Measurements from ENCODE around the gene INSM2.

INSM2 gene

DNA sequence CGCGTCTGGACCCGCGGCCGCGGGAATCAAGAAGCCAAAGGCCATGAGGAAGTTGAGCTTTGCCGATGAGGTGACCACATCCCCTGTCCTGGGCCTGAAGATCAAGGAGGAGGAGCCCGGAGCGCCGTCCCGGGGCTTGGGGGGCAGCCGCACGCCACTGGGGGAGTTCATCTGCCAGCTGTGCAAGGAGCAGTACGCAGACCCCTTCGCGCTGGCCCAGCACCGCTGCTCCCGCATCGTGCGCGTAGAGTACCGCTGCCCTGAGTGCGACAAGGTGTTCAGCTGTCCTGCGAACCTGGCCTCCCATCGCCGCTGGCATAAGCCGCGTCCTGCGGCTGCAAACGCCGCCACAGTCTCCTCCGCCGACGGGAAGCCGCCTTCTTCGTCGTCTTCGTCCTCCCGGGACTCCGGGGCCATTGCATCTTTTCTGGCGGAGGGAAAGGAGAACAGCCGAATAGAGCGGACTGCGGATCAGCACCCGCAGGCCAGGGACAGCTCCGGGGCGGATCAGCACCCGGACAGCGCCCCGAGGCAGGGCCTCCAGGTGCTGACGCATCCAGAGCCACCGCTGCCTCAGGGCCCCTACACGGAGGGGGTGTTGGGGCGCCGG lies 1.0 kb downstream of the INSM2 start:
- no peaks in the 10 kb centered on the region for H3K36me3 ChIP-seq
- H4K20me1 ChIP-seq = peaks cover 0 to 31% (median 7%) of the 10 kb centered on the region in 11 experiments; a peak in 12 of 22 replicates
- TF ChIP-seq Cebpa-rat (IDR thresholded peaks at IDR 0.05) = no peak
- H3K4me2 ChIP-seq = peak overlapping the region; percentile 91 to 100 (median 99)
- peak overlapping the region; percentile 58 to 80 (median 68) for H3K4me3 ChIP-seq
- H3K27ac ChIP-seq = no peak overlapping the region
- H3K9me3 ChIP-seq (replicated peaks in 1 of 11) = peaks cover 0 to 15% (median 12%) of the 10 kb centered on the region in 11 experiments; a peak in 16 of 22 replicates
- H3K27me3 ChIP-seq = peaks cover 54 to 65% (median 61%) of the 10 kb centered on the region in 11 experiments
- peaks cover 11 to 28% (median 22%) of the 10 kb centered on the region in 10 experiments for H3K4me1 ChIP-seq
- H3K9ac ChIP-seq = no peak overlapping the region

DNA sequence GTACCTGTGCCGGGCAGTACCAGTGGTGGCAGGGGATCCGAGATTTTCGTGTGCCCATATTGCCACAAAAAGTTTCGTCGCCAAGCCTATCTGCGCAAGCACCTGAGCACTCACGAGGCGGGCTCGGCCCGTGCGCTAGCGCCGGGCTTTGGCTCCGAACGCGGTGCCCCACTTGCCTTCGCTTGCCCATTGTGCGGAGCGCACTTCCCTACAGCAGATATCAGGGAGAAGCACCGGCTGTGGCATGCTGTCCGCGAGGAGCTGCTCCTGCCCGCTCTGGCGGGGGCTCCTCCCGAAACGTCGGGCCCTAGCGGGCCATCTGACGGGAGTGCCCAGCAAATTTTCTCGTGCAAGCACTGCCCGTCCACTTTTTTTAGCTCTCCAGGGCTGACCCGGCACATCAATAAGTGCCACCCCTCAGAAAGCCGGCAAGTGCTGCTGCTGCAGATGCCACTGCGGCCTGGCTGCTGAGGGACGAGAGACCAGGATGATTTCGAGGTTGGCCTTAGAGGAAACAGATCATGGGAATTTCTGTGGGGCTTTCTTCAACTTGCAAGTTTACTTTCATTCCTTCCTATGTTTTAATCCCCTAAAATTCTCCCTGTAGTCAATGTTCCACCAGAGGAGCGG lies 1.6 kb downstream of the INSM2 start:
- Histone ChIP-seq H3K9ac (no peak overlapping the region), H3K27me3 (peaks cover 51 to 60% (median 56%) of the 10 kb centered on the region in 11 experiments), H4K20me1 (peaks cover 0 to 31% (median 7%) of the 10 kb centered on the region in 11 experiments; a peak in 12 of 22 replicates), H3K4me1 (peaks cover 14 to 33% (median 26%) of the 10 kb centered on the region in 10 experiments), H3K36me3 (no peaks in the 10 kb centered on the region), H3K4me2 (no peak overlapping the region), H3K9me3 (replicated peaks in 1 of 11) (peaks cover 0 to 15% (median 12%) of the 10 kb centered on the region in 11 experiments; a peak in 16 of 22 replicates), H3K4me3 (no peak overlapping the region), H3K27ac (no peak overlapping the region)
- no peak for TF ChIP-seq Cebpa-rat (IDR thresholded peaks at IDR 0.05)

DNA sequence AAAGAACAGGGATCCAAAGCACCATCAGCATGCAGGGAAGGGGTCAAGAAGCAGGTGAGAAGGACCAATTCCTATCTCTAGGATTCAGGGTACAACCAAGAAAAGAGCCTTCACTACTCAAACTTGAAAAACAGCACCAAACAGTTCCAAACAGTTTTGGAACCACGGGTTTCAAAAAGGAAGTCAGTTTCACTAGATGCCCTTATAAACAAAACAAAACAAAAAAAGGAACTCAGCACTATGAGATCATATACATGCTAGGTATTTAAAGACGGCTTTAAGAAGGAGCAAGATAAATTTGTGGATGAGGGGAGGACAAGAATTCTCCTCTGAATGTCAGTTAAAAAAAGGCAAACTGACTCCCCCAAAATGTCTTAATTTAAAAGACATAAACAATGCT lies 6.0 kb downstream of the INSM2 start:
- Histone ChIP-seq H3K4me2 (peak overlapping the region in 10 of 11 experiments; percentile 36 to 72 (median 56); a peak in 20 of 22 replicates), H3K9ac (no peak overlapping the region), H3K9me3 (replicated peaks in 1 of 11) (peaks cover 0 to 11% (median 8%) of the 10 kb centered on the region in 11 experiments; a peak in 16 of 22 replicates), H3K27me3 (peaks cover 7 to 16% (median 12%) of the 10 kb centered on the region in 11 experiments), H3K4me3 (no peak overlapping the region), H3K36me3 (no peaks in the 10 kb centered on the region), H3K4me1 (peaks cover 9 to 13% (median 10%) of the 10 kb centered on the region in 10 experiments), H3K27ac (no peak overlapping the region; a peak in 1 of 22 replicates), H4K20me1 (peaks cover 0 to 9% (median 1%) of the 10 kb centered on the region in 11 experiments; a peak in 10 of 22 replicates)
- TF ChIP-seq Cebpa-rat (IDR thresholded peaks at IDR 0.05) = no peak

DNA sequence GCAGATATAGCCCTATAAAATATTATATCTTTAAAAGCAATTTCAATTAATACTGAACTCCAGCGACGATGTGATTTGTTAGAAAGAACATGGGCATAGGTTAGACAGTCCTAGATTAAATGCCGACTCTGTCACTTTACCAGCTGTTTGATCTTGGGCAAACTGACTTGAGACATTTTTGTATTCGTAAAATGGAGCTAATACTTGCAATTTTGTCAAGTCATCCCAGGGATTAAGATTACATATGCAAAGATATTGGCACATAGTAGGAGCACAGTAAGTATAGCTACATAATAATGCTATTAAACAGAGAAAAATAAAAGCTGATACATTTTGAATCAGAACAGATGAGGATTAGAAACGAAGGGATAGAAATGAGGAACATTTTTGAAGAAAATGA lies 9.0 kb downstream of the INSM2 start:
- TF ChIP-seq Cebpa-rat (IDR thresholded peaks at IDR 0.05) = no peak
- Histone ChIP-seq H3K27me3 (no peaks in the 10 kb centered on the region), H3K4me2 (no peak overlapping the region), H3K4me3 (no peak overlapping the region), H3K36me3 (no peaks in the 10 kb centered on the region), H3K9me3 (replicated peaks in 1 of 11) (no peaks in the 10 kb centered on the region), H4K20me1 (no peaks in the 10 kb centered on the region), H3K4me1 (peaks cover 8 to 12% (median 9%) of the 10 kb centered on the region in 10 experiments), H3K27ac (no peak overlapping the region), H3K9ac (no peak overlapping the region)

DNA sequence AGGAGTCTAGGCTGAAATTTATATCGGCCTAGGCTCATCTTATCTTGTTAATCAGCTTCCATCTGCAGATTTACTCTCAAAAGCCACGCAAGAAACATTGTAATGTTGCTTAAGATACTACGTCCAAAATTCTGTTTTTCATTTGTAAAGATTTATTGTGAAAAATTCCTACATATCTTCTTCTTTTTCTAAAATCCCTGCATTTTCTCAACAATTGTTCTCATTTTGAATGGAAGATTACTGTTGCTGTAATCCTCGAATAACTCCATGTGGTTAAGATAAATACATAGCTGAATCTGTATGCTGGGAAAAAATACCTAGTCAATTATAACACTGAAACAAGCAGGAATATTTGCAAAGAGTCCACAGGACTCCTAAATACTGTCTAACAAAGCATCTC lies 15.6 kb downstream of the INSM2 start:
- Histone ChIP-seq H3K9ac (no peak overlapping the region), H4K20me1 (no peaks in the 10 kb centered on the region), H3K36me3 (no peaks in the 10 kb centered on the region), H3K27ac (no peak overlapping the region), H3K4me1 (no peaks in the 10 kb centered on the region), H3K4me3 (no peak overlapping the region), H3K27me3 (no peaks in the 10 kb centered on the region), H3K4me2 (no peak overlapping the region), H3K9me3 (replicated peaks in 1 of 11) (no peaks in the 10 kb centered on the region)
- no peak for TF ChIP-seq Cebpa-rat (IDR thresholded peaks at IDR 0.05)

DNA sequence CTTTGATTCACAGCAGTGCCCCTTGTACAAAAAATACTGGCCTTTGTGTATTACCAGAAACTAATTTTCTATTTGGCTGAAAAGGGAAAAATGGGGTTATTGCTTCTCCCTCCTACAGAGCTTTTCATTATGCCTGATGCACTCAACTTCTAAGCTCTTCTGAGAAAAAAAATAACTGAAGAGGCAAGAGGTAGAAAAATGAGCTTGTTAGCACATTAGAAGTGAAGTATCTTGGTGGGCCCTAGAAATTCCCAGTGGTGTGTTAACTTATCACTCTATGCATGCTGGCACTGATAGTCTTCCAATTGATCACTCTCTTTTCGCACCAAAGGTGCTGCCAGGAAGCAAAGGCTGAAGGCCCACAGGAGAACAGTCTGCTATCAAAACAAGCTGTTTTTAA lies 17.1 kb downstream of the INSM2 start:
- no peaks in the 10 kb centered on the region for H4K20me1 ChIP-seq
- H3K27me3 ChIP-seq = no peaks in the 10 kb centered on the region
- H3K36me3 ChIP-seq = no peaks in the 10 kb centered on the region
- no peak overlapping the region for H3K4me2 ChIP-seq
- no peak overlapping the region for H3K9ac ChIP-seq
- no peaks in the 10 kb centered on the region for H3K9me3 ChIP-seq (replicated peaks in 1 of 11)
- no peak overlapping the region for H3K4me3 ChIP-seq
- H3K4me1 ChIP-seq = no peaks in the 10 kb centered on the region
- TF ChIP-seq Cebpa-rat (IDR thresholded peaks at IDR 0.05) = no peak
- H3K27ac ChIP-seq = no peak overlapping the region

DNA sequence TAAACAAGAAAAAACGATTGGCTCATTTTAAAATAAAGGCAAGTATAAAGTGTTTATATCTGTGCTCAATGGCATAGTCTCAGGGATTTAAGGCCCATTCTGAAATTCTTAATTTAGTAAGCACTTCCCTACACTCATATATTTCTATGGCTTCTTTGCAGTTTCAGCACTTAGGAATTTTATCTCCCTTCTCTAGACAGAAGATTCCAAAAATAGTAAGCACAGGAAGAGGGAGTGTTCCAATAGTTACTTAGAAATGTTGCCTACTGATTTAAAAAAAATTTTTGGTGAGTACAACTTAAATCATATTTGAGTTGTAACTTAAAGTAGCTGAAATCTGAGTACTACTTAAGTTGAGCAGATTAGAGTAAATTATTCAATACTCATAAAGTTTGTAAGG lies 19.8 kb downstream of the INSM2 start:
- H3K27me3 ChIP-seq = no peaks in the 10 kb centered on the region
- no peak overlapping the region for H3K4me3 ChIP-seq

DNA sequence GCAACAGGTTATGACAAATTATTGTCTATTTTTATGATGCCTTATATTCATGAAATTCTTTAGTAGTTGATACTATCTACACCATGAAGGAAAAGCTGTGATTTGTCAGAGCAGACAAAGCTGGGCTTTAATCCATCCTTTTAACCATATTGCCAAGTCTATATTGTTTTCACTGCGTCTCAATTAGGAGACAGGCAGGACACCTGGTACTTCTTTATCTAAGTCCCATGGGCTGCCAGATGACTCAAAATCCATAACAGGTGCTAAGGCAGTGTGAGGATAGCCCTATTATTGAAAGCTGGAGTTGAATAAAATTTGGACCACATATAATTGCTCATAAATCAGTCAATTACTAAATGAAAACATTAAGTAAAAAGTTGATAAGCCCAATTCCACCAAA lies 22.6 kb downstream of the INSM2 start:
- Histone ChIP-seq H3K4me1 (no peaks in the 10 kb centered on the region), H3K4me2 (no peak overlapping the region), H3K9me3 (replicated peaks in 1 of 11) (no peaks in the 10 kb centered on the region), H3K27ac (no peak overlapping the region), H3K9ac (no peak overlapping the region), H3K4me3 (no peak overlapping the region), H3K27me3 (no peaks in the 10 kb centered on the region), H4K20me1 (no peaks in the 10 kb centered on the region), H3K36me3 (no peaks in the 10 kb centered on the region)
- TF ChIP-seq Cebpa-rat (IDR thresholded peaks at IDR 0.05) = no peak

More for the DNA sequence above, 19.8 kb downstream of the INSM2 start:
- H3K4me2 ChIP-seq = no peak overlapping the region
- no peaks in the 10 kb centered on the region for H3K9me3 ChIP-seq (replicated peaks in 1 of 11)
- H3K4me1 ChIP-seq = no peaks in the 10 kb centered on the region
- H3K27ac ChIP-seq = no peak overlapping the region
- no peak overlapping the region for H3K9ac ChIP-seq
- H3K36me3 ChIP-seq = no peaks in the 10 kb centered on the region
- no peak for TF ChIP-seq Cebpa-rat (IDR thresholded peaks at IDR 0.05)
- no peaks in the 10 kb centered on the region for H4K20me1 ChIP-seq

DNA sequence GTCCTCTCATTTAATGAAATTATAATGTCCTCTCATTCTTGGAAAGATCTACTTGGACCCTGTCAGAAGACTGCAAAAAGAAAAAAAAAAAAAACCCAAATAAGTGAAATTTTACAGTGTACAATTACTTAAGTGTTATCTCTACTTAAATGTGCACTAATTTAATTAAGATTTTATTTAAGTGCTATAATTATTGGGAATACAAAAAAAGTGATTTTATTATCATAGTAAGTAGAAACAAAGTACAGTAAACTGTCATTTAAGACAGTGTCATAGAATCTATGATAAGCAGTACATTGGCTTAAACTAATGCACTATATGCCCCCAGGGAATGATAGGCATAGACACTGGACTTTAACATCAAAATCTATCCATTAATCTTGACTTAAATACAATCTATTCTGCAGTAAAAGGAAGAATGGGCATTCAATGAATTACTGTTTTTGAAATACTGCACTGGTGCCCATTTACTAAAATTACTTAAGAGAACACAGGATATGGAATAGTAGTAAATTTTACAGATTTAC lies 23.3 kb downstream of the INSM2 start:
- Histone ChIP-seq H3K4me3 (no peak overlapping the region), H3K4me1 (no peaks in the 10 kb centered on the region), H3K9ac (no peak overlapping the region), H3K27me3 (no peaks in the 10 kb centered on the region), H3K4me2 (no peak overlapping the region), H4K20me1 (no peaks in the 10 kb centered on the region), H3K27ac (no peak overlapping the region), H3K9me3 (replicated peaks in 1 of 11) (no peaks in the 10 kb centered on the region), H3K36me3 (no peaks in the 10 kb centered on the region)
- no peak for TF ChIP-seq Cebpa-rat (IDR thresholded peaks at IDR 0.05)
